Measurements from ENCODE around the gene GHR.

- TF ChIP-seq POLR2A (IDR thresholded peaks at IDR 0.05) (no peak), CTCF (IDR thresholded peaks at IDR 0.05 in 4 of 5, conservative IDR thresholded peaks at IDR 0.05 in 1 of 5) (peak in 2 of 5 experiments; percentile 10 to 33)
Observed at GRCh38 chr5:42656651-42657015, 233.4 kb downstream of the GHR start.
